ENCODE measurements around the gene SLC25A21. TPM values are rescaled to one million over a fixed set of nuclear protein-coding genes. Genes with fewer than 3 reads are reported as not detected.
"Not testable (repeated sequence)": the region's sequence is repeated elsewhere in the genome, so short reads cannot be mapped to it uniquely, and the experiment has no call there.

The SLC25A21 gene
- total RNA-seq, 2 experiments from 2014 or later: not detected

- Mint-ChIP-seq H3K9me3 (peaks cover 2% of the 10 kb centered on the region), H3K4me1 (ENCODE audit: low read depth) (no peaks in the 10 kb centered on the region), H3K36me3 (ENCODE audit: low read depth) (no peaks in the 10 kb centered on the region), H3K27ac (no peak overlapping the region), H3K27me3 (no peaks in the 10 kb centered on the region), H3K4me3 (no peak overlapping the region)
- no peak for ATAC-seq (ENCODE audit: poor library complexity)
- CTCF ChIA-PET: no interaction called here
- no peak for DNase-seq
- H3K4me3 ChIP-seq (ENCODE audit: low read length): no peak overlapping the region
- H3K27me3 ChIP-seq (ENCODE audit: control insufficient read depth in 1 of 2, insufficient read depth in 2 of 2, low read length in 2 of 2): no peaks in the 10 kb centered on the region
- no peak for TF ChIP-seq CTCF (IDR thresholded peaks at IDR 0.05)
- H3K9me3 ChIP-seq (ENCODE audit: control insufficient read depth in 1 of 2, insufficient read depth in 1 of 2, low read length in 2 of 2): peaks cover 0 to 9% of the 10 kb centered on the region in 2 experiments
- H3K27ac ChIP-seq (ENCODE audit: low read depth in 1 of 2, low read length in 2 of 2): no peak overlapping the region
- no peaks in the 10 kb centered on the region for H3K4me1 ChIP-seq (ENCODE audit: insufficient read depth, low read length)
- H3K36me3 ChIP-seq (ENCODE audit: insufficient read depth, low read length): no peaks in the 10 kb centered on the region
- POLR2A ChIA-PET: no interaction called here
- intact Hi-C loops (cut with DNase I, micrococcal nuclease): no loop called here
These were observed 270.5 kb downstream of the SLC25A21 start for GRCh38 chr14:36901861-36902260.

- Histone ChIP-seq H3K9me3 (ENCODE audit: control insufficient read depth in 1 of 2, insufficient read depth in 1 of 2, low read length in 2 of 2) (peaks cover 0 to 9% of the 10 kb centered on the region in 2 experiments), H3K4me3 (ENCODE audit: low read length) (no peak overlapping the region), H3K36me3 (ENCODE audit: insufficient read depth, low read length) (no peaks in the 10 kb centered on the region), H3K4me1 (ENCODE audit: insufficient read depth, low read length) (no peaks in the 10 kb centered on the region), H3K27me3 (ENCODE audit: control insufficient read depth in 1 of 2, insufficient read depth in 2 of 2, low read length in 2 of 2) (no peaks in the 10 kb centered on the region), H3K27ac (ENCODE audit: low read depth in 1 of 2, low read length in 2 of 2) (no peak overlapping the region)
- no peak for DNase-seq
- Mint-ChIP-seq H3K27me3 (no peaks in the 10 kb centered on the region), H3K36me3 (ENCODE audit: low read depth) (no peaks in the 10 kb centered on the region), H3K4me3 (no peak overlapping the region), H3K27ac (no peak overlapping the region), H3K4me1 (ENCODE audit: low read depth) (no peaks in the 10 kb centered on the region), H3K9me3 (peaks cover 2% of the 10 kb centered on the region)
- ChIA-PET POLR2A (no interaction called here), CTCF (no interaction called here)
- TF ChIP-seq CTCF (IDR thresholded peaks at IDR 0.05): no peak
- no peak for ATAC-seq (ENCODE audit: poor library complexity)
- intact Hi-C loops (cut with DNase I, micrococcal nuclease): no loop called here
These were observed 271.6 kb downstream of the SLC25A21 start for GRCh38 chr14:36900846-36901245.

GRCh38 chr14:36896300-36896699 is 276.1 kb downstream of the SLC25A21 start:
- H3K36me3 ChIP-seq (ENCODE audit: insufficient read depth, low read length); H3K27ac Mint-ChIP-seq; H3K27me3 Mint-ChIP-seq; H3K4me3 ChIP-seq (ENCODE audit: low read length); H3K4me1 ChIP-seq (ENCODE audit: insufficient read depth, low read length); H3K9me3 Mint-ChIP-seq; POLR2A ChIA-PET; H3K4me1 Mint-ChIP-seq (ENCODE audit: low read depth); H3K36me3 Mint-ChIP-seq (ENCODE audit: low read depth); ATAC-seq (ENCODE audit: poor library complexity); H3K27me3 ChIP-seq (ENCODE audit: control insufficient read depth in 1 of 2, insufficient read depth in 2 of 2, low read length in 2 of 2); CTCF ChIA-PET; DNase-seq; H3K4me3 Mint-ChIP-seq; H3K27ac ChIP-seq (ENCODE audit: low read depth in 1 of 2, low read length in 2 of 2); H3K9me3 ChIP-seq (ENCODE audit: control insufficient read depth in 1 of 2, insufficient read depth in 1 of 2, low read length in 2 of 2); intact Hi-C loops (cut with DNase I, micrococcal nuclease): not testable (repeated sequence)

GRCh38 chr14:36884049-36884448 is 288.4 kb downstream of the SLC25A21 start:
- Histone ChIP-seq H3K27ac (ENCODE audit: low read depth in 1 of 2, low read length in 2 of 2) (no peak overlapping the region), H3K4me3 (ENCODE audit: low read length) (no peak overlapping the region), H3K27me3 (ENCODE audit: control insufficient read depth in 1 of 2, insufficient read depth in 2 of 2, low read length in 2 of 2) (no peaks in the 10 kb centered on the region), H3K4me1 (ENCODE audit: insufficient read depth, low read length) (no peaks in the 10 kb centered on the region), H3K9me3 (ENCODE audit: control insufficient read depth in 1 of 2, insufficient read depth in 1 of 2, low read length in 2 of 2) (no peaks in the 10 kb centered on the region), H3K36me3 (ENCODE audit: insufficient read depth, low read length) (no peaks in the 10 kb centered on the region)
- Mint-ChIP-seq H3K4me3 (no peak overlapping the region), H3K27ac (no peak overlapping the region), H3K4me1 (ENCODE audit: low read depth) (no peaks in the 10 kb centered on the region), H3K36me3 (ENCODE audit: low read depth) (no peaks in the 10 kb centered on the region), H3K27me3 (no peaks in the 10 kb centered on the region), H3K9me3 (peaks cover 7% of the 10 kb centered on the region)
- ATAC-seq (ENCODE audit: poor library complexity): no peak
- no peak for TF ChIP-seq CTCF (IDR thresholded peaks at IDR 0.05)
- ChIA-PET POLR2A (no interaction called here), CTCF (no interaction called here)
- no peak for DNase-seq
- intact Hi-C loops (cut with DNase I, micrococcal nuclease): no loop called here

Measured in CD4-positive, alpha-beta T cell (primary cell).